WTC11 (cell line): Measurements from ENCODE around the gene B4GALNT3. TPM values are rescaled to one million over a fixed set of nuclear protein-coding genes. Genes with fewer than 3 reads are reported as not detected.

Experiments used
- ATAC-seq: fragments of 200-7000 bp; cut with Tn5 transposase; 2 replicates; pipeline ENCODE4 v1.10.0; 2021; ENCODE audit warnings: mild to moderate bottlenecking, moderate library complexity
- CTCF ChIA-PET: fragments of 300-600 bp; sonication (Branson Sonifier 250); formaldehyde crosslinking; loops from one replicate; lab custom pipeline; 2021; ENCODE audit warnings: antibody characterized with exemption; lab: Charles Lee
- POLR2A ChIA-PET: fragments of 350-600 bp; sonication (Branson Sonifier 250); formaldehyde crosslinking; loops from one replicate; lab custom pipeline; 2021; ENCODE audit warnings: antibody characterized with exemption; lab: Charles Lee
- DNase-seq: peaks from one replicate; pipeline ENCODE4 v3.0.0; 2021; ENCODE audit warnings: low spot score
- H3K27ac Mint-ChIP-seq: 2 replicates; pipeline ENCODE4 v1.8.0; 2021; ENCODE audit warnings: mixed read lengths
- H3K27me3 Mint-ChIP-seq: 2 replicates; pipeline ENCODE4 v1.8.0; 2021; ENCODE audit warnings: low read depth, mild to moderate bottlenecking, moderate library complexity, mixed read lengths
- H3K36me3 Mint-ChIP-seq: 2 replicates; pipeline ENCODE4 v1.8.0; 2021; ENCODE audit warnings: mixed read lengths
- H3K4me1 Mint-ChIP-seq: 2 replicates; pipeline ENCODE4 v1.8.0; 2022; ENCODE audit warnings: mixed read lengths
- H3K4me3 Mint-ChIP-seq: 2 replicates; pipeline ENCODE4 v1.8.0; 2021; ENCODE audit warnings: mild to moderate bottlenecking, moderate library complexity, mixed read lengths
- H3K9me3 Mint-ChIP-seq: 2 replicates; pipeline ENCODE4 v1.8.0; 2021; ENCODE audit warnings: mixed read lengths
- AR ChIP-seq: fragments of 250-450 bp; sonication (Bioruptor Pico); IDR thresholded peaks from 2 replicates; pipeline ENCODE4 v1.9.0; 2021; ENCODE audit warnings: mild to moderate bottlenecking
- HMGXB4 ChIP-seq: sonication (generic); formaldehyde crosslinking; IDR thresholded peaks from 2 replicates; pipeline ENCODE4 v1.8.1; 2023; ENCODE audit warnings: mild to moderate bottlenecking, moderate library complexity, missing genetic modification reagents
- MXD4 ChIP-seq: fragments of 250-450 bp; sonication (Bioruptor Pico); IDR thresholded peaks from 2 replicates; pipeline ENCODE4 v1.8.0; 2021; ENCODE audit warnings: mild to moderate bottlenecking, moderate library complexity, borderline replicate concordance
- MYBL2 ChIP-seq: sonication (generic); formaldehyde crosslinking; IDR thresholded peaks from 2 replicates; pipeline ENCODE4 v1.8.1; 2023; ENCODE audit warnings: mild to moderate bottlenecking, moderate library complexity, missing genetic modification reagents
- NFATC4 ChIP-seq: fragments of 250-450 bp; sonication (Bioruptor Pico); IDR thresholded peaks from 2 replicates; pipeline ENCODE4 v1.9.0; 2021; ENCODE audit warnings: mild to moderate bottlenecking
- NFYB ChIP-seq: sonication (generic); formaldehyde crosslinking; conservative IDR thresholded peaks from 2 replicates; pipeline ENCODE4 v1.8.0; 2022; ENCODE audit warnings: low read depth, missing genetic modification reagents
- NR3C1 ChIP-seq: sonication (generic); formaldehyde crosslinking; conservative IDR thresholded peaks from 2 replicates; pipeline ENCODE4 v1.8.1; 2023; ENCODE audit warnings: low read depth, mild to moderate bottlenecking, missing genetic modification reagents
- RELA ChIP-seq: sonication (generic); formaldehyde crosslinking; IDR thresholded peaks from 2 replicates; pipeline ENCODE4 v1.8.1; 2022; ENCODE audit warnings: missing genetic modification reagents, mild to moderate bottlenecking, borderline replicate concordance
- SOX15 ChIP-seq: fragments of 250-450 bp; sonication (Bioruptor Pico); IDR thresholded peaks from 2 replicates; pipeline ENCODE4 v1.9.0; 2021; ENCODE audit warnings: mild to moderate bottlenecking
- SP1 ChIP-seq: sonication (generic); formaldehyde crosslinking; conservative IDR thresholded peaks from 2 replicates; pipeline ENCODE4 v1.8.1; 2022; ENCODE audit warnings: missing genetic modification reagents
- ZNF396 ChIP-seq: fragments of 250-450 bp; sonication (Bioruptor Pico); IDR thresholded peaks from 2 replicates; pipeline ENCODE4 v1.8.0; 2021; ENCODE audit warnings: mild to moderate bottlenecking, moderate library complexity, borderline replicate concordance
- ZSCAN18 ChIP-seq: fragments of 250-450 bp; sonication (Bioruptor Pico); IDR thresholded peaks from 2 replicates; pipeline ENCODE4 v2.1.2; 2022; ENCODE audit warnings: mild to moderate bottlenecking, moderate library complexity
- total RNA-seq: library from RNA; stranded (reverse); gene quantifications from 3 replicates; pipeline ENCODE4 v1.2.3, GENCODE V29; 2021
- TF ChIP-seq, protein P1 (sequence below): sonication (generic); formaldehyde crosslinking; IDR thresholded peaks from 2 replicates; pipeline ENCODE4 v1.8.1; 2022; ENCODE audit warnings: mild to moderate bottlenecking, moderate library complexity, missing genetic modification reagents
- TF ChIP-seq, protein P2 (sequence below): fragments of 250-450 bp; sonication (Bioruptor Pico); IDR thresholded peaks from 2 replicates; pipeline ENCODE4 v1.8.0; 2021; ENCODE audit warnings: mild to moderate bottlenecking
- TF ChIP-seq, protein P3 (sequence below): sonication (generic); formaldehyde crosslinking; IDR thresholded peaks from 2 replicates; pipeline ENCODE4 v1.8.0; 2022; ENCODE audit warnings: missing genetic modification reagents

The B4GALNT3 gene
- total RNA-seq, 1 experiment from 2014 or later, result 19.0 TPM

- POLR2A ChIA-PET, result interaction anchor here (1.1 to 1.4 kb wide), 2 partner anchors 175 to 373 kb away, joined by 3 to 12 read pairs; partner anchors contain the start of genes RAD52 and WNK1
- no peak overlapping the region for H3K4me3 Mint-ChIP-seq
- TF ChIP-seq SP1 (no peak), RELA (CRISPR knock-in tag) (no peak), NR3C1 (CRISPR knock-in tag) (no peak), ZSCAN18 (CRISPR knock-in tag) (no peak), MYBL2 (CRISPR knock-in tag) (no peak), AR (no peak), SOX15 (no peak), HMGXB4 (no peak), MXD4 (no peak), NFATC4 (CRISPR knock-in tag) (no peak), ZNF396 (CRISPR knock-in tag) (no peak), NFYB (no peak)
- TF ChIP-seq, protein P1, sequence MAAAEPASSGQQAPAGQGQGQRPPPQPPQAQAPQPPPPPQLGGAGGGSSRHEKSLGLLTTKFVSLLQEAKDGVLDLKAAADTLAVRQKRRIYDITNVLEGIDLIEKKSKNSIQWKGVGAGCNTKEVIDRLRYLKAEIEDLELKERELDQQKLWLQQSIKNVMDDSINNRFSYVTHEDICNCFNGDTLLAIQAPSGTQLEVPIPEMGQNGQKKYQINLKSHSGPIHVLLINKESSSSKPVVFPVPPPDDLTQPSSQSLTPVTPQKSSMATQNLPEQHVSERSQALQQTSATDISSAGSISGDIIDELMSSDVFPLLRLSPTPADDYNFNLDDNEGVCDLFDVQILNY, result no peak
- TF ChIP-seq, protein P2, sequence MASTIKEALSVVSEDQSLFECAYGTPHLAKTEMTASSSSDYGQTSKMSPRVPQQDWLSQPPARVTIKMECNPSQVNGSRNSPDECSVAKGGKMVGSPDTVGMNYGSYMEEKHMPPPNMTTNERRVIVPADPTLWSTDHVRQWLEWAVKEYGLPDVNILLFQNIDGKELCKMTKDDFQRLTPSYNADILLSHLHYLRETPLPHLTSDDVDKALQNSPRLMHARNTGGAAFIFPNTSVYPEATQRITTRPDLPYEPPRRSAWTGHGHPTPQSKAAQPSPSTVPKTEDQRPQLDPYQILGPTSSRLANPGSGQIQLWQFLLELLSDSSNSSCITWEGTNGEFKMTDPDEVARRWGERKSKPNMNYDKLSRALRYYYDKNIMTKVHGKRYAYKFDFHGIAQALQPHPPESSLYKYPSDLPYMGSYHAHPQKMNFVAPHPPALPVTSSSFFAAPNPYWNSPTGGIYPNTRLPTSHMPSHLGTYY (CRISPR knock-in tag), result no peak
- TF ChIP-seq, protein P3, sequence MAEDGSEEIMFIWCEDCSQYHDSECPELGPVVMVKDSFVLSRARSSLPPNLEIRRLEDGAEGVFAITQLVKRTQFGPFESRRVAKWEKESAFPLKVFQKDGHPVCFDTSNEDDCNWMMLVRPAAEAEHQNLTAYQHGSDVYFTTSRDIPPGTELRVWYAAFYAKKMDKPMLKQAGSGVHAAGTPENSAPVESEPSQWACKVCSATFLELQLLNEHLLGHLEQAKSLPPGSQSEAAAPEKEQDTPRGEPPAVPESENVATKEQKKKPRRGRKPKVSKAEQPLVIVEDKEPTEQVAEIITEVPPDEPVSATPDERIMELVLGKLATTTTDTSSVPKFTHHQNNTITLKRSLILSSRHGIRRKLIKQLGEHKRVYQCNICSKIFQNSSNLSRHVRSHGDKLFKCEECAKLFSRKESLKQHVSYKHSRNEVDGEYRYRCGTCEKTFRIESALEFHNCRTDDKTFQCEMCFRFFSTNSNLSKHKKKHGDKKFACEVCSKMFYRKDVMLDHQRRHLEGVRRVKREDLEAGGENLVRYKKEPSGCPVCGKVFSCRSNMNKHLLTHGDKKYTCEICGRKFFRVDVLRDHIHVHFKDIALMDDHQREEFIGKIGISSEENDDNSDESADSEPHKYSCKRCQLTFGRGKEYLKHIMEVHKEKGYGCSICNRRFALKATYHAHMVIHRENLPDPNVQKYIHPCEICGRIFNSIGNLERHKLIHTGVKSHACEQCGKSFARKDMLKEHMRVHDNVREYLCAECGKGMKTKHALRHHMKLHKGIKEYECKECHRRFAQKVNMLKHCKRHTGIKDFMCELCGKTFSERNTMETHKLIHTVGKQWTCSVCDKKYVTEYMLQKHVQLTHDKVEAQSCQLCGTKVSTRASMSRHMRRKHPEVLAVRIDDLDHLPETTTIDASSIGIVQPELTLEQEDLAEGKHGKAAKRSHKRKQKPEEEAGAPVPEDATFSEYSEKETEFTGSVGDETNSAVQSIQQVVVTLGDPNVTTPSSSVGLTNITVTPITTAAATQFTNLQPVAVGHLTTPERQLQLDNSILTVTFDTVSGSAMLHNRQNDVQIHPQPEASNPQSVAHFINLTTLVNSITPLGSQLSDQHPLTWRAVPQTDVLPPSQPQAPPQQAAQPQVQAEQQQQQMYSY, result no peak
- H3K4me1 Mint-ChIP-seq, result peaks cover 21% of the 10 kb centered on the region
- ATAC-seq (no peak), DNase-seq (no peak)
- no peak overlapping the region for H3K27ac Mint-ChIP-seq
- peaks cover 12% of the 10 kb centered on the region for H3K27me3 Mint-ChIP-seq
- peaks cover 2% of the 10 kb centered on the region; the same call in 1 of the 2 replicates for H3K36me3 Mint-ChIP-seq
- peaks cover 8% of the 10 kb centered on the region for H3K9me3 Mint-ChIP-seq
- CTCF ChIA-PET, result interaction anchor here (0.7 to 3.7 kb wide), 47 partner anchors 9 to 1084 kb away, joined by 3 to 63 read pairs (median 4); partner anchors contain the start of genes NINJ2, RAD52 and WNK1
These were observed 116.9 kb downstream of the B4GALNT3 start for GRCh38 chr12:576615-577110.
